GM18909 (cell line): ENCODE measurements around the gene CIART.
A peak's percentile ranks its signal among the peaks of the same experiment; 100 is the strongest.

ENCODE experiments used
- ATAC-seq: cut with Tn5 transposase; IDR thresholded peaks from one replicate; pipeline ENCODE4 v1.9.1; 2021; ENCODE audit warnings: mild to moderate bottlenecking; ENCODE audit not compliant: unreplicated experiment, poor library complexity

The CIART gene

DNA sequence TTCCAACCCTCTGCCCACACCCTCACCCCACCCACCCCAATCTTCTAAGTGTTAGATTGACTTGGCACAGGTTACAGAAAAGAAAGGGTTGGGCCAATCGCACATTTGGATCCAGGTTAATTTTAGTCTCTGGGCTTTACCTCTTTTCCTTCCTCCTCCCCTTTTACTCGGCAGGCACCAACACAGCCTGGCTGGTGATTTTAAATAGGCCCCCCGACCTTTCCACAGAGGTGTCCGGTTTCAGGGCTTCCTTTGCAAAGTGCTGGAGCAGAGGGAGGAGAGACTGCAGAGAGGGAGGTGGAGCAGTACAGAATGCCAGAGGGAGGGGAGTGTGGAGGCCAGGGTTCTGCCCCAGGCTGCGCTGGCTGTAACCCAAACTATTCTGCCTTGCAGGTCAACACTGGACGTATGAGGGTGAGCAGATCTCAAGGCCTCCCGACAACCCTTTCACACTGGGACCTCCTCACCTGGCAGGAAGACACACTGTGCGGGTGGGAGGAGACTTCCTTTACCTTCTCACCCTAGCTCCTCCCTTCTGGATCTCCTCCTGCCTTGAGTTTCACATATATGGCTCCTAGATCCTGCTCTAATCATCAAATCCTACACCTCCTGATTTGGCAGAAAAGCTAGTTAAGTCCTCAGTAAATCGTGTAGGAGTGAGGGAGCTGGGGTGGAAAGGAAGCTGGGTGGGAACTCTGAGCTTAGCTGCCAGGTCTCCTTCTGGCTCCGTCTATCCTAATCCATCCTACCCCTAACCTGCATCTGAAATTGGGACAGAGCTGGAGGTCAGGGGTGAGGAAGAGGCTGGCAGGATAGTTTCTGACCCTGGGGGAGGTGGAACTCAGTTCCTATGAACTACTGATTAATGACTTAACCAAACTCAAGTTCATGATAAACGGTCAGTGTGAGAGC lies 22.3 kb upstream of the CIART start:
- no peak for ATAC-seq

DNA sequence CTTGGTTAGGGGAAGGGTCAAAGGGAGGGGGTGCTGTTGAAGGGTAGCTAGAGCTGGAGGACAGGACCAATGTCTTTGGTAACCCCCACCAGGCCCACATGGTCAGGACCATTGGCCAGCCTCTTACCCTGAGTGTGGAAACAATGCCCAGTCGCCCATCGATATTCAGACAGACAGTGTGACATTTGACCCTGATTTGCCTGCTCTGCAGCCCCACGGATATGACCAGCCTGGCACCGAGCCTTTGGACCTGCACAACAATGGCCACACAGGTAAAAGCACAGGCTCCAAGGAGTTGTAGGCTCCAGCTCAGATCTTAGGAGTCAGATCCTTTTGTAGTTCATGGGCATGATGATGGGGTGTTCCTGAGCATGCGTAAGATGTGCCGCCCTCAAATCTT lies 21.0 kb upstream of the CIART start:
- ATAC-seq = no peak

DNA sequence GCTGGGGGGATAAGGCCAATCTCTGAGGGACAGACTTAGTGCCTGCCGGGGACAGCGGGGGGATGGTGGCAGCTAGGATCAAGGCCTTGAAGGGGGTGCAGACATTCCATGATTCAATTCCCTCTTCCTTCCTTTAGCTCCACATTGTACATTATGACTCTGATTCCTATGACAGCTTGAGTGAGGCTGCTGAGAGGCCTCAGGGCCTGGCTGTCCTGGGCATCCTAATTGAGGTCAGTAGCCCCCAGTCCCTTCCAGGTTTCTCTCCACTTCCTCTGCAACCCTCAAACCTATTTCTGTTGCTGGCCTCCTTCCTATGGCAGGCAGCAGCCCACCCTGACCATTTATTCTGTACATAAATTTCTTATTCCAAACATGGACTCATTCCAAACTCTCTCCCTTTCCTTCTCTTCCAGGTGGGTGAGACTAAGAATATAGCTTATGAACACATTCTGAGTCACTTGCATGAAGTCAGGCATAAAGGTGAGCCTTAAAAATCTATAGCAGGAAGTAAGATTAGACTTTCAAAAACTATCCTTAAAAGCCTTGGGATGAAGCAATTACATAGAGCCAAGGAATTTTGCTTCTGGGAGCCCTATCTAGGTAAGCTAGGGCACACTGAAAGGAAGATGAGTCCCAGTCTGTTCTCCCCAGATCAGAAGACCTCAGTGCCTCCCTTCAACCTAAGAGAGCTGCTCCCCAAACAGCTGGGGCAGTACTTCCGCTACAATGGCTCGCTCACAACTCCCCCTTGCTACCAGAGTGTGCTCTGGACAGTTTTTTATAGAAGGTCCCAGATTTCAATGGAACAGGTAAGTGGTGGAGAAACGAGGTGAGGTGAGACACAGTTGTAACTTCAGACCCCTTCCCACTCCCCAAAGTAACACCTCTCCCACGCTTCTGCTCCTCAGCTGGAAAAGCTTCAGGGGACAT lies 19.7 kb upstream of the CIART start:
- ATAC-seq = no peak

DNA sequence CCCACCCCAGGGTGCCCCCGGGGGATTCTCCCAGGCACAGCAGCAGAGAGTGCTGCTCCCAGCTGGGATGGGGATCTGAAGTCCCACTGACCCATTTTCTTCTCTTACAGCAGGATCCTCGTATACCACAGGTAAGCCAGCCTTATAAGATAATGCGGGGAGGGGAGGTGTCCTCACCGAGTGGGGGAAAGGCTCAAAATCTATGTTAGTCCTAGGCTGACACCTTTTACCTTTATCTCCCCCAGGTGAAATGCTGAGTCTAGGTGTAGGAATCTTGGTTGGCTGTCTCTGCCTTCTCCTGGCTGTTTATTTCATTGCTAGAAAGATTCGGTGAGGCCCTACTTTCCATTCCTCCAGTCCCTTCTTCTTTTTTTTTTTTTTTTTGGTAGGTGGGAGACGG lies 18.8 kb upstream of the CIART start:
- ATAC-seq = no peak

DNA sequence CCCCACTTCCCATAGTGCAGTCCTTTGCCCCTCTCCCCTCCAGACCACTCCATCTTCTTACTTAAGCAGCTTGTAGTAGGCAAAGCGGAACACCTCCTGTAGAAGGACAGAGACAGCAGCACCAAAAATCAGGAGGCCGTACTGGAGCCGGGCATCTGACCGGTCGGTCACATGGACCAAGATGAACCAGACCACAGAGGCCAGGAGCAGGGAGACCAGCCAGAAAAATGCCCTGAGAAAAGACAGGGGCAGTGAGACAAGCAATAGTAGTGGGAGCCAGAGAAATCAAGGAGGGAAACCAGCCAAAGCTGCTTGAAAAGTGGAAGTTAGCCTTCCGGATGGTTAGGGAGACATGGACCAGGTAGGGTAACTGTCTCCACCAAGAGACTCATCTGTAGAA lies 14.5 kb upstream of the CIART start:
- ATAC-seq = no peak

DNA sequence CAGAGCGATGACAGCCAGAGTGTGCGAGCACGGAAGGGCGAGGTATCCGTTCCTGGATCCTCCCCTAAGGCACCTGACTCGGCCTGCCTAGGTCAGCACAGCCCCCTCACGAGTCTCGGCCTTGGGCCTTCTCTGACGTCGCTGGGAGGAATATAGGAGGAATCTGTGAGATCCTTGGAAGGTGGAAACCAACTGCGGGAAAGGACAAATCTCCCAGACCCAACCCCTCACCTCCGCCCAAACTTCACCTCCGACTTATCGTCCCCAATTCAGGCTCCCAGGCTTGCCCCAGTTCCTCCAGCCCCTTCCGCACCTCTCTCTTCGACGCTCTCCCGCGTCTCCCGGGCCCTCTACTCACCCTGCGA lies 14.0 kb upstream of the CIART start:
- ATAC-seq = peak; percentile 14

DNA sequence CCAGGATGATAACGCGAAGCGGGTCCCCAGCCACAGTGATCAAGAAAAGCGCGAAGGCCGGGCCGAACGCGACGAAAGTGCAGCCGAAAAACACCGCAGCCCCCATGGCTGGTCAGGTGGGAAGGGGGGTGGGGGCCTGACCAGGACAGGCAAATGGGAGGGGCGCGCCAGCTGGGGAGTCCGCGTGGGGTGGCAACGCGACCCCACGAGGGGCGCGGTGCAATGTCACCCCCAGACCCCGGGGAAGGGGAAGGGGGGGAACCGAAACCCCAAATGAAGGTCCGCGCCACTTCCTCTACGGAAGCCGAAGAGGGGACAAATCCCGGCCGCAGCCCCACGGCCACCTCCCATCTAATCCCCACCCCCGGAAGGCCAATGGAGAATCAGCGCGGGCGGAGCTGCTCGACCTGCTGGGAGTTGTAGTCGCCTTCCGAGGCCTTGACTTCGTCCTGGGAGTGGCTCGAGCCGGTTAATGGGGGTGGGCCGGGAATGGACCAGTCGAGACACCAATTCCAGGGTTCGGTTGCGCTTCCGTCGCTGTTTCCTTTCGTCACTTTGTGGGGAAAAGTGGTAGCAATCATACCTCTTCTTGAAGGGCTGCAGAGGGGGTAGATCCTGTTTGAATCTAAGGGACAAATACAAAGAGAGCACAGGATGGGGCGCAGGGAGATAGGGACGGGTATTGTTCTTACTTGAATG lies 13.5 kb upstream of the CIART start, which contains the start of gene APH1A:
Gene APH1A, minus strand, starts transcription at position 312 of the 699 bp plus-strand sequence. Its CDS starts 206 bp downstream, at position 106.
- peak; percentile 91 for ATAC-seq

DNA sequence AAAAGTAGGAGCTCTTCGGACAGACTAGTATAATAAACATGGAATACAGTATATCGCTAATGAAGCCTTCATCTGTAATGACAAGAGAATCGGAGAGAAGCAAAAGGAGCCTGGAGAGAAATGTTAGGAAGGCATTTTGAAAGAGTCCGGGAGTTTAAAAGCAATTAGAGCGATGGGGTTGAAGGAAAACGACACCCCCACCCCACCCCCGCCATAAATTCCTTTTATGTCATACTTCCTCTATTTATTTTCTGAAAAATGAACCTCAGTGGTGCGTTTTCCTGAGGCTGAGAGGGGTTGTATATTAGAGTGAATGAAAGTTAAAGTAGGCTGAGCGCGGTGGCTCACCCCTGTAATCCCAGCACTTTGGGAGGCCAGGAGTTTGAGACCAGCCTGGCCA lies 12.9 kb upstream of the CIART start:
- no peak for ATAC-seq

DNA sequence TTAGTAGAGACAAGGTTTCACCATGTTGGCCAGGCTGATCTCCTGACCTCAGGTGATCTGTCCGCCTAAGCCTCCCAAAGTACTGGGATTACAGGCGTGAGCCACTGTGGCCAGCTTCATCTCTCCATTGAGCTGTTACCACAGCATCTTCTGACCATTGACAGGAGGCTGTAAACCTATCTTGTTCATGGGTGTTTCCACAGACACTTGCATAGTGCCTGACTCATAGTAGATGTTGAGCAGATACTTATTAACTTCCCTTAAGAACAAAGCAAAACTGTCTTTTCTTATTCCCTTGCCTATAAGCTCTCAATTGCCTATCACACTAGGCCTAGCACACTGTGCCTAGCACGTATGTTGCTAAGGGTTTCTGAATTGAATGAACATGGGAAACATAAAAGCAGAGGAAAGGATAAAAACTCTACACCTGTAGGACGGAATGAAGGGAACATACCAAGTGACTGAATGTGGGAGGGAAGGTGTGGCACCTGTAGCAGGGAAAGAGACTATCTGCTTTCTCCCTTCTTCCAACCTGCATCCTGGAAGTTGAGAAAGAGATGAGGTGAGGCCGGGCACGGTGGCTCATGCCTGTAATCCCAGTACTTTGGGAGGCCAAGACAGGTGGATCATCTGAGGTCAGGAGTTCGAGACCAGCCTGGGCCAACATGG lies 10.9 kb upstream of the CIART start:
- no peak for ATAC-seq

DNA sequence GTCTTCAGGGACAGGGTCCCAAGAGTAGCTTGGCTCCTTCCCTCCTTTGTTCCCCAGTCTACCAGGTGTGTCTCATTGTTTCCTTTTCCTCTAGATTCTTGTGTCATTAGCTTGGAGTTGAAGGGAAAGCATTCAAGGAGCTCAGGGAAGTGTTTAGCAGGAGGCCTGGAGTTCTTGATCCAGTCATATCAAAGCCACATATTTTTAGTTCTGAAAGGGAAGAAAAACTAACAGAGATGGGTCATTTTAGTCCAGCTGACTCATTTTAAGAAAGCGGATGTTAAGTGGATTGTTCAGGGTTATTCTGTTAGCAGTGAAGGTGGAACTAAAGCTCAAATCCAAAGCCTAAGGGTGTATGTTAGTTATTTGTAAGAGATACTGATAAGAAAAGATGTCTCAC lies 9.0 kb upstream of the CIART start:
- ATAC-seq = no peak

DNA sequence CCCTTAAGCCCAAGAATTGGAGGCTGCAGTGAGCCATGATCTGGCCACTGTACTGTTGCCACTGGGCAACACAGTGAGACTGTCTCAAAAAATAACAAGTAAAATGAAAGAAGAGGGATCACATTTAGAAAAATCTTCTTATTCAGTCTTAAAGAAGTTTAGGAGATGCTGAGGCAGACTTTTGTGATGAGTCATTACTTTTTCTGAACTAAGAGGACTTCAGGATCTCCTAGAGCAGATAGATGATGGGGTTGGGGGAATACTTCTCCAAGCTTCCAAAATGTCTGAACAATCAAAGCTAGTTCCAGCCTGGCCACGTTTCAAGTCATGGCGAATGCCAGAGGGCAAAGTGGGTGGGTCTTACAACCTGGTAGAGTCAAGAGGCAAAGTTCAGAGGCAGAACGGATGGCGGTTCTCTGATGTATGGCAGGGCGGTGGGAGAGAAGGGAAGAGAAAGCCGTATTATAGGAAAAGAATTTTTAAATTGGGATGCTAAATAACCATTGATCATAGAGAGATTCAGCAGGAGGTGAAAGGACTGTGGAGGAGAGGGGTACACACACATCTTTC lies 2.1 kb upstream of the CIART start:
- no peak for ATAC-seq

DNA sequence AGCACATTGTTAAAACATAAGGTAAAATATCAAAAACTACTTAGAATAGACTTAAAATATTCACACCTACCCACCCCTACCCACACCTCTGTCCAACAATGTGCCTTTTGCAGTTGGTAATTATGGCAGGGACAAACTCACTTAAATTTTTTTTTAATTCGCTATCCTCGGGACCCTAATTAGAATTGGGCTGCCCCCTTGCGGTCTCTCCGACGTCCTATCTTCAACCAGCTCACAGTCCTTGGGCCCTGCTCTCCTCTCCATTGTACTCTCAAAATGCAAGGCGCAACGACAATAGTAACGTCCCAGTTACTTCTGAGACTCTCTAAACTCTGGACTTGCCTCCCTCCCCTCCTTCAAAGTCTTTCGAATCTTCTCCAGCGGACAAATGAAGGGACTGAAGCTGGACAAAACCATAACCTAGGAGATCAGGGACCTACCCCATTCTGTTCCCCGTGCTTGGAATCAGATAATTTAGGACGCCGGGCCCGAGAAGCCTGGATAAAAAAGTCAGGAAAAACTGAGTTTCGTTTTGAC lies 1.1 kb upstream of the CIART start:
- ATAC-seq = no peak

DNA sequence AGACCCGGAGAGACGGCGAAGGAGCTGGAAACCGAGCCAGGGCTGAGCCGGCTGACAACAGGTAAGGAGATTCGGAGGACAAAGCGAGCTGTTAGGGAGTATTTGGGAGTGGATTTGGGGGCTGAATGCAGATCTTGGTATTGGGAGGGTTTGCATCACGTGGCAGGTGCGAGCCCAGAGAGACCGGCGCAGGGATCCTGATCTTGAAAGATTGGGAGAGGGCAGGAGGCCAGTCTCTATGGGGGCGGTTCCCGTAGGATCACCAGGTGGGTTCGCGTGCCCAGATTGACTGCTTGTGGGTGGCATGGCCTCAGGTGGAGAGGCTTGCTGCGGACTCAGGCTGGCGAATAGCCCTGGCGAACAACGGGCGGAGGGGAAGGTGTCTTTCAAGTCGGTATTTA lies 204 bp downstream of the CIART start:
- no peak for ATAC-seq

DNA sequence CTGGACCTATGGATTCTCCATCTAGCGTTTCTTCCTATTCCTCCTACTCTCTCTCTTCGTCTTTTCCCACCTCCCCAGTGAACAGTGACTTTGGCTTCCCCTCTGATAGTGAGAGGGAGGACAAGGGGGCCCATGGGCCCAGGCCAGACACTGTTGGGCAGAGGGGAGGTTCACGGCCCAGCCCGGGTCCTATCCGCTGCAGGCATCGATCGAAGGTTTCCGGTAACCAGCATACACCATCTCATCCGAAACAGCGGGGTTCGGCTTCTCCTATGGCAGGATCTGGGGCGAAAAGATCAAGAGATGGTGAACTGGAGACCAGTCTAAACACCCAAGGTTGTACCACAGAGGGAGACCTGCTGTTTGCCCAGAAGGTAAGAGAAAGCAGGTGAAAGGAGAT lies 906 bp downstream of the CIART start:
- ATAC-seq = no peak

DNA sequence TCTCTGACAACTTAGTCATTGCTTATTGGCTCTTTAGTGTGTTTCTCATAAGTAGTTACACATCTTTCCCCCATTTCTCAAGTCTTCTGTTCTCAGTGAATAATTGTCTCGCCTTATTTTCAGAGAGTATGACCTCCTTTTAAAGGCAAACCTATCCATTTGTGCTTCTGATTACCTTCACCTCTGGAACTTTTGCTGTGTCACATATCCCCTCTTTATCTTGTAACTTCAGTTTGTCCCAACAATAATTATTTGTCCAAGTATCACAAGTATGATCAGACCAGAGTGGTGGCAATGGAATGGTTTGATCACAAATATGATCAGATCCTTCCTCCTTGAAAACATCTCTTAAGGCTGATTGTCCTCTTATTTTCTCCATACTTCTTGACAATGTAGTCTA lies 6.0 kb downstream of the CIART start:
- no peak for ATAC-seq

DNA sequence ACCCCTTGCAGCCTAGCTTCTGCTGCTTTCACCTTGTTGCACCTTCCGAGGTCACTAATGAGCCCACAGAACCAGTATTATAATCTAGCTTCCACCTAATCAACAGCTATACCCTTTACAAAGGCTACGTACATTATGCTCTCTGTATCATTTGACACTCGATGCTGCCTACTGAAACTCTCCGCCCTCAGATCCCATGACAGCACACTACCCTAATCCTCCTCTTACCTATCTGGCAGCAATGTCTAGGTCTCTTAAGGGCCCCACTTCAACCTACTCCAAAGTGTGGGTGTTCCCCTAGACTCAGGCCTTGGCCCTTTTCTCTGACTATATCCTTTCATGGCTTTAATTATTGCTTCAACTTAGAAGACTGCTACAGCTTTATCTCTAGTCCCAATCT lies 6.5 kb downstream of the CIART start:
- ATAC-seq = no peak

DNA sequence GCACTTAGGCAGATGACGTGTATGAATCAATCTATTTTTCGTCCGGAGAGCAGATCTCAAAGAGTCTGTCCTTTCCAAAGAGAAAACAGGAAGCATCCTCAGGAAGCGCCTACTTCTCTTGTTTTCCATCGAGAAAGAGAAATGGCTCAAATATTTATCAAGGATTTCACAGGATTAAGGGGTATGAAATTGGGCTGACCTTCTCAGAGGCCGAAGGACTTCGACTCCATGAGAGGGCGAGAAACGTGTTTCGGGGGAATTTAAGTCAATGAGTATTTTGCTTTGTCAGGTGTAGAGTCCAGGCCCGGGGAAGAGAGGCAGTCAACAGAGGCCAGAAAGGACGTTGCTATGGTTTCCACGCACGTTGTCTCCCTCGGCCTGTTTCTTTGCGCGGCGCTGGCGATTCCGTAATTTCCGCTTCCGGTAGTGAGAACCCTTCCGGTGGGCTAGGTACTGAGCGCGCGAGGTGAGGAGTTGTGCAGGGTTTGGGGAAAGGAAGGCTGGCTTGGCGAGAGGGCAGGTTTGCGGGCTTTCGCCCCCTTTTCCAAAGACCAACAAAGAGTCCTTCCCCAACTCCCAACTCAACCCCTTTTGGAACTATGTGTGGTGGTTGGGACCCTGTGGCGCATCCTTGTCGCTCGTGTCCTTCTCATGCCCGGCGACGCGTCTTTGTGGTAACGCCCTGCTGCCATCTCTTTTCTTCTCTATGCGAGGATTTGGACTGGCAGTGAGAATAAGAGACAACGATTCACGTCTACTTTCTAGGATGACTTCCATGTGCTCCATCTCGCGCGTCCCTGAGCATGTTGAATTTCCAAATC lies 11.3 kb downstream of the CIART start, which contains the start of gene MRPS21:
Gene MRPS21, plus strand, starts transcription at position 429 of the 821 bp plus-strand sequence. CDS start 506 bp downstream, outside the sequence.
- peak; percentile 97 for ATAC-seq

DNA sequence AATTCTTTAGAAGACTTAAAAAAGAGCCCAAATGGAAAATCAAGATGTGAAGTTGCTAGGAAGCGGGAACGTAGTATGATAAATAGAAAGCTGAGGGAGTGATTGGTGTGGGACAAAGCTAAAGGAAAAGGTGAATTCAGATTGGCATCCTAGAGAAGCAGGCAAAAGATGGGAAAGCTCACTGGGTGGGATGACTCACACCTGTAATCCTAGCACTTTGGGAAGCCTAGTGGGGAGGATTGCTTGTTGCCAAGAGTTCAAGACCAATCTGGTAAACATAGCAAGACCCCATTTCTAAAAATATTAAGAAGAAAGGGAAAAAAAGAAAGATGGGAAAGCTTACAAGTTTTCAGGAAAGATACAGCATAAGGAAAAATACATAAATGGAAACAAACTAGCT lies 13.1 kb downstream of the CIART start:
- no peak for ATAC-seq

DNA sequence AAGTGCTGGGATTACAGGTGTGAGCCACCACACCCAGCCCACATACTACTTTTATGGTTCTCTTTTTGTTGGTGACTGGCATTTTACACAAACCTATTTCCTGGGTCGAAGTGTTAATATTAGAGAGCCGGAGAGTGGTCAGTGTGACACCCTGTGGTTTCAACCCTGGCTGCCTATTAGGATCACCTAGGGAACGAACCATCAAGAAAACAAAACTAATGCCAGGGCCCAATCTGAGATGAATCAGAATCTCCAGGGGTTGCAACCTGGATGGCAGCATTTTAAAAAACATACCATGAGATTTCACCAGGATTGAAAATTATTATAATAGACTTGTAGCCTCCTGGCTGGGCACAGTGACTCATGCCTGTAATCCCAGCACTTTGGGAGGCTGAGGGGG lies 17.4 kb downstream of the CIART start:
- no peak for ATAC-seq
